Measurements from ENCODE around the gene UMAD1.

DNA sequence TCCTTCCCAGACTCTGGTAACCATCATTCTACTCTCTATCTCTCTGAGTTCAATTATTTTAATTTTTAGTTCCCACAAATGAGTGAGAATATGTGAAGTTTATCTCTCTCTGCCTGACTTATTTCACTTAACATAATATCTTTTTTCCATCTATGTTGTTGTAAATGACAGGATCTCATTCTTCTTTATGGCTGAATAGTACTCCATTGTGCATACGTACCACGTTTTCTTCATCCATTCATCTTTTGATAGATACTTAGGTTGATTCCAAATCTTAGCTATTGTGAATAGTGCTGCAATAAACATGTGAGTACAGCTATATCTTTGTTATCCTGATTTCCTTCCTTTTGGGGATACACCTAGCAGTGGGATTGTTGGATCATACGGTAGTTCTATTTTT, 54.0 kb downstream of the UMAD1 start:
- TF ChIP-seq POLR2A (IDR thresholded peaks at IDR 0.05) = no peak
- no peak for TF ChIP-seq CTCF (IDR thresholded peaks at IDR 0.05)
- no peak for TF ChIP-seq EP300 (IDR thresholded peaks at IDR 0.05)

Measured in sigmoid colon (tissue), 4 donors.